ENCODE results near the gene SIM1. TPM values are rescaled to one million over a fixed set of nuclear protein-coding genes. Genes with fewer than 3 reads are reported as not detected.

Gene SIM1
- polyA plus RNA-seq, 1 experiment = not detected

DNA sequence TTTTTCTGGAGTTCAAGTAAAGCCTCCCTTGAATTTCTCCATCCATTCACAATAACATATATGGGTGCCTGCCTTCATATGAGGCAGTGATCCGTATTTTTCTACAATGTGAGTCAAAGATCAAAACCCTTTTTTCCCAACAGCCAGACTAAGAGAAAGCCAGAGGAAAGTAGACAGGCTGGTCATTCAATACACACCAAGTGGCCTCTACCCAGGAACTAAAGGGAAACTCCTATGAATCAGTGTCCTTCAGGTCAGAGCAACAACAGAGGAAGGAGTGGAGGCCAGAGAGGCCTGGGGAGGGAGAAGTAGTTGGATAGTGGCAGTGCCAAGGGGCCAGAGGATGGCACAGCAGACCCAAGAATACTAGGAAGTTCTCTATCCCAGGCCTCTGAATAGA lies 23.8 kb downstream of the SIM1 start:
- no peak for DNase-seq (ENCODE audit: low read depth, low spot score)
- ChIA-PET POLR2A (no interaction called here), CTCF (no interaction called here)
- Histone ChIP-seq H3K4me3 (ENCODE audit: low read depth, low read length) (no peak overlapping the region), H3K27ac (ENCODE audit: low read depth, low read length) (no peak overlapping the region), H3K27me3 (ENCODE audit: control insufficient read depth, insufficient read depth, low read length) (peaks cover 41% of the 10 kb centered on the region), H3K9me3 (ENCODE audit: control insufficient read depth, insufficient read depth, low read length) (no peaks in the 10 kb centered on the region)
- TF ChIP-seq, protein P1, sequence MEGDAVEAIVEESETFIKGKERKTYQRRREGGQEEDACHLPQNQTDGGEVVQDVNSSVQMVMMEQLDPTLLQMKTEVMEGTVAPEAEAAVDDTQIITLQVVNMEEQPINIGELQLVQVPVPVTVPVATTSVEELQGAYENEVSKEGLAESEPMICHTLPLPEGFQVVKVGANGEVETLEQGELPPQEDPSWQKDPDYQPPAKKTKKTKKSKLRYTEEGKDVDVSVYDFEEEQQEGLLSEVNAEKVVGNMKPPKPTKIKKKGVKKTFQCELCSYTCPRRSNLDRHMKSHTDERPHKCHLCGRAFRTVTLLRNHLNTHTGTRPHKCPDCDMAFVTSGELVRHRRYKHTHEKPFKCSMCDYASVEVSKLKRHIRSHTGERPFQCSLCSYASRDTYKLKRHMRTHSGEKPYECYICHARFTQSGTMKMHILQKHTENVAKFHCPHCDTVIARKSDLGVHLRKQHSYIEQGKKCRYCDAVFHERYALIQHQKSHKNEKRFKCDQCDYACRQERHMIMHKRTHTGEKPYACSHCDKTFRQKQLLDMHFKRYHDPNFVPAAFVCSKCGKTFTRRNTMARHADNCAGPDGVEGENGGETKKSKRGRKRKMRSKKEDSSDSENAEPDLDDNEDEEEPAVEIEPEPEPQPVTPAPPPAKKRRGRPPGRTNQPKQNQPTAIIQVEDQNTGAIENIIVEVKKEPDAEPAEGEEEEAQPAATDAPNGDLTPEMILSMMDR (IDR thresholded peaks at IDR 0.05; ENCODE audit: low read depth, low read length) = no peak

DNA sequence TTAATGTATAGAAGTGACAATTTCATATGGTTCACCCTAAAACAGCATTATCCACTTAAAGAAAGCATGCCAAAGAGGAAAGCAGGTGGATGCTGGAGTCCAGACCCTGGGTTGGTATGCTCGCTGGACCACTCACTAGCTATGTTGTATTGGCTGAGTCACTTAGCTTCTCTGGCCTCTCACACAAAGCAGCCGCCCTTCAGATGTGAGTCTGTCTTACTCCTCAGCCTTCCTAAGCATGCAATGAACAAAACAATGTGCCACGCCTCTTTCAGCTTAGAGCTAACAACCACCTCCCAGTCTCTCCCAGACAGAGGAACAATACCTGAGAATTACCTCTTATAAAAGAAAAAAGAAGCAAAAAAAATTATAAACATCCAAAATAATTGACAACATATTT lies 29.4 kb downstream of the SIM1 start:
- ChIA-PET POLR2A (no interaction called here), CTCF (interaction anchor here (1.6 kb wide), 1 partner anchor 259 kb away, joined by 4 read pairs; no protein-coding TSS in a partner anchor)
- Histone ChIP-seq H3K27me3 (ENCODE audit: control insufficient read depth, insufficient read depth, low read length) (peaks cover 18% of the 10 kb centered on the region), H3K27ac (ENCODE audit: low read depth, low read length) (no peak overlapping the region), H3K9me3 (ENCODE audit: control insufficient read depth, insufficient read depth, low read length) (no peaks in the 10 kb centered on the region), H3K4me3 (ENCODE audit: low read depth, low read length) (no peak overlapping the region)
- TF ChIP-seq, protein P1 (IDR thresholded peaks at IDR 0.05; ENCODE audit: low read depth, low read length) = no peak
- DNase-seq (ENCODE audit: low read depth, low spot score) = no peak

DNA sequence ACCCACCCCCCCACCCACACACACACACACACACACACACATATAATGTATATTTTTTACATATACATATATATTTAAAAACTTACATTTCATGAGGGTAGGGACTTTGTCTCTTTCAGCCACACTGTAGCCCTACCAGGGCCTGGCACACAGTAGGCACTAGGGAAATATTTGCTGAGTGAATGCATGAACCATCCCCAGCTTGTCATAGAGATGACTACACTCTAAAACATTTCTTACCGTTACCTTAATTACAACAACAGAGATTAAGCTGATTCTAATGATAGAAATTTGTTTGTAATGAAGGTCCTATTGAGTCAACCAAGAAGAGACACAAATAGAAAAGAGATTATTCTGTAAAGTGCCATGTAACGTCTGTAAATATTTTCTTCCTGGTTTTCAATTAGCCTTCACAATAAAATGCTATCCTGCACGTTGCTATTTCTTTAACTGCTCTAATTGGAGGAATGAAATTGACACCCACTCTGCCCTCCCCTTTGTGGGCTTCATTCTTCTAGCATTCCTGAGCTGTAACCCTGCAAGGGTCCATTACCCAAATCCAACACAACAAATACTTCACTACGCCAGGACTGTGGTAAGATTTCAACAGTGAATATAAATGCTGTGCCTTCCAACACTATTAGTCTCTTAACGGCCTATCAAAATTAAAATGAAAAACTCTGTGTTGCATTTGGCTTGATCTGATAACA lies 30.8 kb downstream of the SIM1 start:
- ChIA-PET CTCF (interaction anchor here (1.1 to 1.6 kb wide), 2 partner anchors 258 to 326 kb away, joined by 3 to 4 read pairs; no protein-coding TSS in a partner anchor), POLR2A (no interaction called here)

DNA sequence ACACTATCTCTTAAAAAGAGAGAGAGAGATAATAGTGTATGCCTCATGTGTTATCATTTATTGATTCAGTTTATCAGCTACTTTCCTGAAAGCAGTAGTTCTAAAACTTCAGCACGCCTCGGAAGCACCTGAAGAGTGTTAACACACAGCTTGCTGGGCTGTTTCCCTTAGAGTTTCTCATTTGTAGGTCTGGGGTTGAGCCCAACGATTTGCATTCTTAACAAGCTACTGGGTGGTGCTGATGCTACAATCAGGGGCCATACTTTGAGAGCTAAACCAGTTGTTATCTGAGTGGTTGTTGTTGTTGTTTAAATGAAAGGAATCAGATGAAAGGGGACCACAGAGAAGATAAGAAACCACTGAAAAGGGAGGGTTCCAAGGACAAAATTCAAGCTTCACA lies 32.6 kb downstream of the SIM1 start:
- ChIA-PET CTCF (no interaction called here), POLR2A (interaction anchor here (0.7 kb wide), 1 partner anchor 41 kb away, joined by 3 read pairs; no protein-coding TSS in a partner anchor)
- TF ChIP-seq, protein P1 (IDR thresholded peaks at IDR 0.05; ENCODE audit: low read depth, low read length) = no peak
- no peak overlapping the region for H3K4me3 ChIP-seq (ENCODE audit: low read depth, low read length)
- H3K9me3 ChIP-seq (ENCODE audit: control insufficient read depth, insufficient read depth, low read length) = no peaks in the 10 kb centered on the region
- no peak for DNase-seq (ENCODE audit: low read depth, low spot score)
- H3K27ac ChIP-seq (ENCODE audit: low read depth, low read length) = no peak overlapping the region
- peaks cover 15% of the 10 kb centered on the region for H3K27me3 ChIP-seq (ENCODE audit: control insufficient read depth, insufficient read depth, low read length)

More for the DNA sequence above, 30.8 kb downstream of the SIM1 start:
- Histone ChIP-seq H3K4me3 (ENCODE audit: low read depth, low read length) (no peak overlapping the region), H3K27me3 (ENCODE audit: control insufficient read depth, insufficient read depth, low read length) (peaks cover 10% of the 10 kb centered on the region), H3K27ac (ENCODE audit: low read depth, low read length) (no peak overlapping the region), H3K9me3 (ENCODE audit: control insufficient read depth, insufficient read depth, low read length) (no peaks in the 10 kb centered on the region)
- TF ChIP-seq, protein P1 (IDR thresholded peaks at IDR 0.05; ENCODE audit: low read depth, low read length) = no peak
- no peak for DNase-seq (ENCODE audit: low read depth, low spot score)

DNA sequence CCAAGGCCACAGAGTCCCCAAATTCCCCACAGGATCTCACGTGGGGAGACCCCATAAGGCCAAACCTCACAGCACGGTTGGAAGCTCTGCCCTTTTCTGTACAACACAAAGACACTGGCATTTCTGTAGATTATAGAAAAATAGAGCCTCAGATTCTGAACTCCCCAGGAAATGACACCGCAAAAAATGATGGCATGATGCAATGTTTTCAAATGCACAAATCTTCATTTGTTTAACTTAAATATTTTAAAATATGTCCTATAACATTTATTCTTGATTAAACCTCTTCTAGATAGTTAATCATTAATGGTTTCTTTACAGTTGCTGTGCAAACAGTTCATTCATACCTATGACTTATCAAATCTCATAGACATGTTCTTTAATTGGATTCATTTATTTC lies 33.8 kb downstream of the SIM1 start:
- peaks cover 15% of the 10 kb centered on the region for H3K27me3 ChIP-seq (ENCODE audit: control insufficient read depth, insufficient read depth, low read length)
- TF ChIP-seq, protein P1 (IDR thresholded peaks at IDR 0.05; ENCODE audit: low read depth, low read length) = no peak
- DNase-seq (ENCODE audit: low read depth, low spot score) = no peak
- no peaks in the 10 kb centered on the region for H3K9me3 ChIP-seq (ENCODE audit: control insufficient read depth, insufficient read depth, low read length)
- POLR2A ChIA-PET = no interaction called here
- no peak overlapping the region for H3K27ac ChIP-seq (ENCODE audit: low read depth, low read length)
- no peak overlapping the region for H3K4me3 ChIP-seq (ENCODE audit: low read depth, low read length)
- CTCF ChIA-PET = no interaction called here

Data from AG04450 (cell line).